HG03571 (cell line): ENCODE data around the gene U2AF1L4.

Experiments used
- ATAC-seq: cut with Tn5 transposase; IDR thresholded peaks from one replicate; pipeline ENCODE4 v1.9.1; 2021; ENCODE audit not compliant: unreplicated experiment

U2AF1L4 gene

DNA sequence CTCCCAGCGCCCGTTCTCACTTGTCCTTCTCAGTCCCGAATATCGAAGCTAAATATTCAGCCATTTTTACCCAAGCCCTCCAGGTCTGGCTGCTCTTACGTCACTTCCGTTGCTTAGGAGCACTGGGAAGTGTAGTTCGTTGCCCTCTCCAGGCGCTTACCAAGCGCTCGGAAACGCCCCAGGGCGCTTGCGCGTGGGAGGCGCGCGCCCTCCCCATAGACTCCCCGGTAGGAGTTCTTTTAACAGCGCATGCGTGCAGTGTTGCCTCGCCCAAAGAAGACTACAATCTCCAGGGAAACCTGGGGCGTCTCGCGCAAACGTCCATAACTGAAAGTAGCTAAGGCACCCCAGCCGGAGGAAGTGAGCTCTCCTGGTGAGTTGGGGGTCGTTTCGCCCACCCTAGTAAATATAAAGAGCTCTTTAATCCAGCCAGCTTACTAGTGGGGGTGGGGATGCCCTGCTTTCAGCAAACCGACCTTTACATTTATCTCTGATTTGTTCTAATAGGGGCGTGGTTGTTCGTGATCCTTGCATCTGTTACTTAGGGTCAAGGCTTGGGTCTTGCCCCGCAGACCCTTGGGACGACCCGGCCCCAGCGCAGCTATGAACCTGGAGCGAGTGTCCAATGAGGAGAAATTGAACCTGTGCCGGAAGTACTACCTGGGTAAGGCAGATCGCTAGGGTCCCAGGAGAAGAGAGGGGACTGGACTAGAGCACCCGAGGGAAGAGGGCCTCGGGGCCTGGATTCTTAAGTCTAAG, at the start of gene U2AF1L4, which contains the start of gene PSENEN:
TSS of gene U2AF1L4 (minus strand) at position 91 of the 759 bp plus-strand sequence. CDS start at position 64, 27 bp downstream.
TSS of gene PSENEN (plus strand) at position 324 of the 759 bp plus-strand sequence. CDS start at position 604, 280 bp downstream.
- ATAC-seq: peak; percentile 34

GRCh38 chr19:35793381-35794165, 48.4 kb upstream of the U2AF1L4 start:
- no peak for ATAC-seq

DNA sequence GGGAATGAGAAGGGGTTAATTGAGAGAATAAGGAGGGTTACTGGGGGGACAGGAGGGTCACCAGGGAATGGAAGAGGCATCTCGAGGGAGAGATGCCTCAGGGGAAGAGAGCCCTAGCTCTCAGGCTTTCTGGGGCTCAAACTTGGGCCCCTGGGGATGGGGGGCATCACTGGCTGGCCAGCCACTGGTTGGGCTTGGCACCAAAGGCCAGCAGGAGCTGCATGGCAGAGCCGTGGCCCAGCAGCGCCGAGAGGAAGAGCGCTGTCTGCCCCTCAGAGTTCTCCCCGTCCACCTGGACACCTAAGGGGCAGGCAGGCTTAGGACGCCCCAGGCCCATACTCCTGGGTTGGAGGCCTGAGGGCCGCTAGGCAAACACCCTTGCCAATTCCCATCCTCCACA, 47.7 kb upstream of the U2AF1L4 start:
- no peak for ATAC-seq

DNA sequence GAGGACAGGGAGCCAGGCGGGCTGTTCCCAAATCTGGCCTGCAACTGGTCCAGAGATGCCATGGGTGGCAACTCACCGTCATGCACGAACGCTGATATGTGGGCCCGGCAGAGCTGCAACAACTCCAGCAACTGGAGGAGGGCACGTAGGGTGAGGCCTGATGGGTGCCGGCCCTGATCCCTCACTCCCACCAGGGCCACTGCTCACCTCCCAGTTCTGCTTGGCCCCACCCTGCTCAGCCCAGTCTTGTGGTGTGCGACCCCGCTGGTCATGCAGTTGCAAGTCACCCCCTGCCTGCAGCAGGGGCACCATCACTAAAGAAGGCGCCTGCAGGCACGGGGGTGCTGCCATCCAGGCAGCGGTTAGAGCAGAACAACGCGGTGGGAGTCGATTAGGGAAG, 47.1 kb upstream of the U2AF1L4 start:
- ATAC-seq: no peak

- no peak for ATAC-seq
Measured at GRCh38 chr19:35791814-35792279, 46.6 kb upstream of the U2AF1L4 start.

- no peak for ATAC-seq
Measured at GRCh38 chr19:35790981-35791813, 46.0 kb upstream of the U2AF1L4 start.

- ATAC-seq: no peak
Measured at GRCh38 chr19:35789978-35790944, 45.0 kb upstream of the U2AF1L4 start.

GRCh38 chr19:35789195-35789977, 44.2 kb upstream of the U2AF1L4 start:
- no peak for ATAC-seq

GRCh38 chr19:35788205-35788960, 43.2 kb upstream of the U2AF1L4 start:
- ATAC-seq: no peak

DNA sequence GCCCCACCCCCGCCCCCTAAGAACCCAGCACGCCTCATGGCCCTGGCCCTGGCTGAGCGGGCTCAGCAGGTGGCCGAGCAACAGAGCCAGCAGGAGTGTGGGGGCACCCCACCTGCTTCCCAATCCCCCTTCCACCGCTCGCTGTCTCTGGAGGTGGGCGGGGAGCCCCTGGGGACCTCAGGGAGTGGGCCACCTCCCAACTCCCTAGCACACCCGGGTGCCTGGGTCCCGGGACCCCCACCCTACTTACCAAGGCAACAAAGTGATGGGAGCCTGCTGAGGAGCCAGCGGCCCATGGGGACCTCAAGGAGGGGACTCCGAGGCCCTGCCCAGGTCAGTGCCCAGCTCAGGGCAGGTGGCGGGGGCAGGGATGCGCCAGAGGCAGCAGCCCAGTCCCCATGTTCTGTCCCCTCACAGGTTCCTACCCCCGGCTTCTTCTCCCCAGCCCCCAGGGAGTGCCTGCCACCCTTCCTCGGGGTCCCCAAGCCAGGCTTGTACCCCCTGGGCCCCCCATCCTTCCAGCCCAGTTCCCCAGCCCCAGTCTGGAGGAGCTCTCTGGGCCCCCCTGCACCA, 42.1 kb upstream of the U2AF1L4 start:
- no peak for ATAC-seq

- ATAC-seq: no peak
Measured at GRCh38 chr19:35786299-35787160, 41.3 kb upstream of the U2AF1L4 start.

DNA sequence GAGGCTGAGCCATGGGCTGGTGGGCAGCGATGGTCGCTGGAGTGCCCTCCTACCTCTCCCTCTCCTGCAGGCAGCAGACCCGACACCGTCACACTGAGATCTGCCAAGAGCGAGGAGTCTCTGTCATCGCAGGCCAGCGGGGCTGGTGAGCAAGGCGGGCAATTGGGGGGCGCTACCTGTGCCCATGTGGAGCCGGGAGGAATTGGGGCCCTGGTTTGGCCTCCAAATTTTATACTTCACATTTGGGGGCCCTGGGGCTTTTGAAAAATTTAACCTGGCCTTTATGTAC, 40.1 kb upstream of the U2AF1L4 start:
- ATAC-seq: no peak

- no peak for ATAC-seq
Measured at GRCh38 chr19:35784503-35785338, 39.5 kb upstream of the U2AF1L4 start.

DNA sequence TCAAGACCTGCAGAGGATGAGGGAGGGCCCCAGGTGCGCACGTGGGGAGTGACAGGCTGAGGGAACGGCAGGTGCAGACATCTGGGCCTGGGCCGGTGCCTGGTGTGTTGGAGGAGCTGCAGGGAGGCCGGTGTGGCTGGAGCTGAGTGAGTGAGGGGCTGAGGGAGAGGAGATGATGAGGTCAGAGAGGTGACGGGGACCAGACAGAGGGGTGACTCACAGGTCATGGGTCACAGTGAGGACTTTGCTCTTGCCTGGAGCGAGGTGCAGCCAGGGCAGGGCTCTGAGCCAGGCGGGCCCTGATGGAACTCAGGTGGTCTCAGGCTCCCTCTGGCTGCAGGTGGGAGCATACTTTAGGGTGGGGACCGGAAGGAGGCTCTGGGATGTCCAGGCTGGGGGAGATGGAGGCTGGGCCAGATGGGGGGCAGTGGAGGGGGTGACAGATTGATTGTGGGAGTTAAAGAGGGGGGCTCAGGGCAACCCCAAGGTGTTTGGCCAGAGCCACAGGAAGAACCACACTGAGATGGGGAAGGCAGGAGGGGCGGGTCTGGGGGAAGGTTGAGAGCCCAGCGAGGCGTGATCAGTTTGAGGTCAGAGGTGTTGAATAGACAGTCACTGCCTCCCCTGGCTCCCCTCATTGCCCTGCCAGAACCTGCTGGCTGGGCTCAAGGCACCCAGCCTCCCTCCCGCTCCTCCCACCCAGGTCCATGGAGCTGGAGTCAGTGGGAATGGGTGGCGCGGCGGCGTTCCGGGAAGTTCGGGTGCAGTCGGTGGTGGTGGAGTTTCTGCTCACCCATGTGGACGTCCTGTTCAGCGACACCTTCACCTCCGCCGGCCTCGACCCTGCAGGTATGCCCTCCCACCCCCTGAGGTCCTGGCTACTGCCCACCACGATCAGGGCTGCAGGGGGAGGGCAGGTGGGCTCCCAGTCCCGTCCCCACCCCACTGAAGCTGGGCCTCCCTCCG, 38.5 kb upstream of the U2AF1L4 start:
- no peak for ATAC-seq

DNA sequence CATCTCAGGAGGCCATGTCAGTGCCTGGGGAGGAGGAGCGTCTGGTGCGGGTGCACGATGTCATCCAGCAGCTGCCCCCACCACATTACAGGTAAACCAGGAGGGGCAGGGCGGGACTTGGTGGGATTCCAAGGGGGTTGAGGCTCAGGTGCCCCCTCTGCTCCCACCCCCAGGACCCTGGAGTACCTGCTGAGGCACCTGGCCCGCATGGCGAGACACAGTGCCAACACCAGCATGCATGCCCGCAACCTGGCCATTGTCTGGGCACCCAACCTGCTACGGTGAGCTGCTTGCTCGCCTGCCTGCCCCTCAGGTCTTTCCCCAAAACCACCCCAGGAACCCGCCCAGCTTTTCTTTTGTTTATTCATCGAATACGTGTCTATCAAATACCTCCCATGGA, 37.4 kb upstream of the U2AF1L4 start:
- ATAC-seq: no peak
